HG02623 (cell line): ENCODE results near the gene MBP.
A peak's percentile ranks its signal among the peaks of the same experiment; 100 is the strongest.

Experiments used
- ATAC-seq: cut with Tn5 transposase; IDR thresholded peaks from one replicate; pipeline ENCODE4 v1.9.1; 2021; ENCODE audit warnings: moderate library complexity; ENCODE audit not compliant: unreplicated experiment

The MBP gene

GRCh38 chr18:77054606-77055428, 77.8 kb downstream of the MBP start:
- ATAC-seq, result peak; percentile 81

GRCh38 chr18:77054288-77054605, 78.3 kb downstream of the MBP start:
- ATAC-seq, result no peak

- ATAC-seq, result no peak
Measured at GRCh38 chr18:77053616-77054287, 78.8 kb downstream of the MBP start.

- ATAC-seq, result peak; percentile 28
Measured at GRCh38 chr18:77052983-77053309, 79.6 kb downstream of the MBP start.

GRCh38 chr18:77052297-77052982, 80.1 kb downstream of the MBP start:
- no peak for ATAC-seq

- ATAC-seq, result no peak
Measured at GRCh38 chr18:77051581-77052296, 80.8 kb downstream of the MBP start.

- ATAC-seq, result no peak
Measured at GRCh38 chr18:77049938-77050337, 82.6 kb downstream of the MBP start.

GRCh38 chr18:77047803-77048419, 84.7 kb downstream of the MBP start:
- no peak for ATAC-seq

- no peak for ATAC-seq
Measured at GRCh38 chr18:77046994-77047393, 85.6 kb downstream of the MBP start.

GRCh38 chr18:77046409-77046808, 86.2 kb downstream of the MBP start:
- no peak for ATAC-seq

GRCh38 chr18:77045677-77046076, 86.9 kb downstream of the MBP start:
- ATAC-seq, result no peak

GRCh38 chr18:77044866-77045664, 87.5 kb downstream of the MBP start:
- ATAC-seq, result no peak

- ATAC-seq, result no peak
Measured at GRCh38 chr18:77043541-77044280, 88.9 kb downstream of the MBP start.

- no peak for ATAC-seq
Measured at GRCh38 chr18:77042583-77042982, 90.0 kb downstream of the MBP start.

GRCh38 chr18:77039196-77040130, 93.1 kb downstream of the MBP start:
- no peak for ATAC-seq

- ATAC-seq, result no peak
Measured at GRCh38 chr18:77038182-77038858, 94.3 kb downstream of the MBP start.

- no peak for ATAC-seq
Measured at GRCh38 chr18:77037567-77037966, 95.0 kb downstream of the MBP start.
